GM19099 (cell line): Measurements from ENCODE around the gene MYPOP.

ENCODE experiments used
- POLR2A ChIP-seq: IDR thresholded peaks from 3 replicates; pipeline ENCODE4 v1.6.1; 2011; ENCODE audit warnings: low read depth; ENCODE audit not compliant: insufficient read length; ENCODE audit errors: extremely low read depth

MYPOP gene, protein sequence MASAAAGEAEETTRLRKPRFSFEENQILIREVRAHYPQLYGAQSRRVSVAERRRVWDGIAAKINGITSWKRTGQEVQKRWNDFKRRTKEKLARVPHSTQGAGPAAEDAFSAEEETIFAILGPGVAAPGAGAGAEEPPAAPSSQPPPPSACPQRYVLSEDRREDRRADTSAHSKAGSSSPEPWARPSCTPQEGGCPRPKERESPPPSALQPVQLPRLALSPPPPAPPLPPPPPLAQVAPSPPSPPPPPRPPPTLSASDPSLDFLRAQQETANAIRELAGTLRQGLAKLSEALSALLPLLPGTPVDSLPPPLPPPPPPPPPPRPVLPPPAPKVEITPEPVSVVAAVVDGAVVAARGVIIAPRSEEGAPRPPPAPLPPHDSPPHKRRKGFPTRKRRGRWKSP

DNA sequence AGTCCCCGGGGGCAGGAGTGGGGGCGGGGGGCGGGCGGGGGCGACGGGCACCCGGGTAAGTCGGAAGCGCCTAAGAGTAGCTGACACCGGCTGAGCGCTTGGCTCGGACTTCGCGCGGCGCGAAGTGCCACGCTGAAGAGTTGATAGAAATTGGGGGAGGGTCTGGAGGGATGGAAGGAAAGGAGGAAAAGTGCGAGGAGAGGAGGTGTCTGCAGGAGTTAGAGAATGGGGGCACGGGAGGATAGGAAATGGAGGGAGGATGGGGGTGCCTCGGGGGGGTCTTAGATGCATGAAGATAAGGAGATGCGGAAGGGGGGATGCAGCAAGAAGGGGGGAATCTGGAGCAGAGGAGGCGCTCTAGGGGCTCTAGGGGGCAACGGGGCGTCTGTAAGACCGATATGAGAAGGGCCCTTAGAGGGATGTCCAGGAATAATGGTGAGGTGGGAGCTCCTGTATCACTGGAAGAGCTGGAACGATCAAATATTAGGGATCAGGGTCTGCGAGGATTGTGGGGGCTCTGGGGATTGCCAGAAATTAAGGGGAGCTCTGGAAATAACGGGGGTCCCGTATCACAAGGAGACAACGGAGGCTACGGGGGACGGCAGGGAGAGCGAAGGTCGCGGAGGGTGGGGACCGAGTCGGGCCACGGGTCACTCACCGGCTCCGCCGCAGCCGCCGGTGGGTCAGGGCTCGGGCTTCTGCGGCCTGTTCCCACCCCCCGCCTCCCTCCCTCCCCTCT, at the start of gene MYPOP:
MYPOP (minus strand) TSS at position 702 of the 739 bp plus-strand sequence. CDS start 840 bp downstream, outside the sequence.
- TF ChIP-seq POLR2A = no peak

DNA sequence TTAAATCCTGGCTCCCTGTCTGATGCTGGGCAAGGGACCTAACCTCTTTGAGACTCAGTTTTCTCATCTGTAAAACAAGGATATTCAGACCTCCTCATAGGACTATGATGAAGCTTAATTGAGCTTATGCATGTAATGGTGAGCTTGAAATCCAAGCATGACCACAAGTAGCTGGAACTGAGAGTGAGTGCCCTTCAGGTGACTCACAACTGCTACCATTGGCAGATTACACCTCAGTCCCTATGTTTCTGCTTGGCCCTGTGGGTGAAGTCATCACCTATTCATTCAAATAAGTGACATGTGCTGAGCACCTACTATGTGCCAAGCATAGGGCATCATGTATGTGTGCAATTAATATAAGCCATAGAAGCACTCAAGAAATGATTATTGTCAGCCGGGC, 45.5 kb upstream of the MYPOP start:
- TF ChIP-seq POLR2A = no peak

DNA sequence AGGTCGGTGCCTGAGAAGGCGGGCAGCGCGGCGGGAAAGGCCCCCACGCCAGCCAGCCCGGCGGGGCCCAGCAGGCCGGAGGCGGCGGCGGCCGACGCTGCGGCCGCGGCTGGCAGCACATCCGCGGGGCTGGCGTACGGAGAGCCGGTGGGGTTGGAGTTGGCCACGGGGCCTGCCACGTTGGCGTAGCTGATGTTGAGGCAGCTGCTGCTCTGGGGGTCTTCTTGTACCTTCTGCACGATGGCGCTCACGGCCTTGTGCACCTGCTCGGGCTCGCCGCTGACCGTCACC, 38.0 kb upstream of the MYPOP start:
- no peak for TF ChIP-seq POLR2A

DNA sequence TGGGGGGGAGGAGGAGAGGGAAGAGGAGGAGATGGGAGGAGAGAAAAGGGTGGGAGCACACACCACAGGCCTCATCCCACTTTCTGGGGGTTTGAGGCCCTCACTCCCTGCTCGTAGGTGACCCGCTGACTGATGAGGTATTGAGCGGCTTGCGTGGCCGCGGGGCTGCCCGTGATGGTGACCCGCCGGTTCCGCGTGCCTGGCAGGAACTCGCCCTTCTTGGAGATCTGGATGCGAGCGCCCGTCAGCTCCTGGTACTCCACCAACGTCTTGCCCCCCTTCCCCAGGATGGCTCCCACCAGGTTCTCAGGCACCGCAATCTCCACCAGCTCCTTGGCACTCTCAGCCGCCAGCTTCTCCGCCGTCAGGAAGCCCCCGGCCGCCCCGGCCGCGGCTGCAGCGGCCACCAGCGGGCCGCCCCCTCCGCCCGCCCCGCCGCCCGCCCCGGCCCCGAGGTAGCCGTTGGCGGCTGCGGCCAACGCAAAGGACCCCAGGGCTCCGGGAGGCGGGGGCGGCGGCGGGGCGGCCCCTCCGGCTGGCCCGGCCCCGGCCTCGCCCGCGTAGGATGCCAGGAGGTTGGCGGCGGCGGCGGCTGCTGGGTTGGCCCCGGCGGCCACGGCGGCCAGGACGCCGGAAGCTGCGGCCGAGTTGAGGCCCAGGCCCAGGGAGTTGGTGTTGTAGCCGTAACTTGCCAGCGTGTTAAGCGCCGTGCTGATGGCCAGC, 37.5 kb upstream of the MYPOP start:
- TF ChIP-seq POLR2A = no peak

DNA sequence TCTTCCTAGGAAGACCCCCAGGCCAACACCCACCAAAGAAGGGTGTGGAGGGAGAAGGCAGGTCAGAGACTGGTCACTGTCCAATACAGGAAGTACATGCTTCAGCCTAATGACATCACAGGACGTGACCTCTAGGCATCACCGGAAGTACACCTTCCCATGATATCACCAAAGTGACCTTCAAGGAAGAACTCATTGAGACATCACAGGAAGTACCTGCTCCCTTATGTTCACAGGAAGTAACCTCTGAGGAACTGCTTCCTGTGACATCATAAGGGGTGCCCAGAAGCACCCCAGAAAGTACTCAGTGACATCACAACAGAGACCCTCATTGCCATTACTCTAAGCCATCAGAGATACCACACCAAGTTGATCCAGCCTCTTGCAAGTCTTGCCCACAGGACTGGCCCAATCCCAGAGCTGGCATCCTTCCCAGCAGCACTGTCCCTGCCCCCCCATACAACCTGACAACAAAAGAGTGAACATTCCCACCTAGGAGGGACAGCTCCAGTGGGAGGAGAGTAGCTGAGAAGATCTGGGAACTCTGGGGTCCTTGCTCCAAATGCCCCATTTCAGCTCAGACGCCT, 36.4 kb upstream of the MYPOP start:
- no peak for TF ChIP-seq POLR2A

DNA sequence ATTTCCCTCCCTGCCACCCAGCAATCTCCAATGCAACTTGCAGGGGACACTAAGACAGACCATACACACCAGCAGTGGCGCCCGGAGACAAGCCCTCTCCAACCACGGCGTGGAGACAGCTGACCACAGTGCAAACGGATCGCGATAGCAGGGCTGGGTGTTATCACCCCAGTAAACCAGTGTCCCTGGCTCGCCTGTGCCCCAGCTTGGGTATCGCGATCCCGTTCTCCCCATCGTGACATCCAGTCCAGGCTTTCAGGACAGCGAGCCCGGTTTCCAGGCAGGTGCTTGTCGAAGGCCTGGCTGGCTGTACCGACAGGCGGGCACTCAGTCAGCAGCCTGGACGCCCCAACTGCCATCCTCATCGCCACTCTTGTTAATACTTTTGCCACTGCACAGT, 32.9 kb upstream of the MYPOP start:
- TF ChIP-seq POLR2A = no peak

DNA sequence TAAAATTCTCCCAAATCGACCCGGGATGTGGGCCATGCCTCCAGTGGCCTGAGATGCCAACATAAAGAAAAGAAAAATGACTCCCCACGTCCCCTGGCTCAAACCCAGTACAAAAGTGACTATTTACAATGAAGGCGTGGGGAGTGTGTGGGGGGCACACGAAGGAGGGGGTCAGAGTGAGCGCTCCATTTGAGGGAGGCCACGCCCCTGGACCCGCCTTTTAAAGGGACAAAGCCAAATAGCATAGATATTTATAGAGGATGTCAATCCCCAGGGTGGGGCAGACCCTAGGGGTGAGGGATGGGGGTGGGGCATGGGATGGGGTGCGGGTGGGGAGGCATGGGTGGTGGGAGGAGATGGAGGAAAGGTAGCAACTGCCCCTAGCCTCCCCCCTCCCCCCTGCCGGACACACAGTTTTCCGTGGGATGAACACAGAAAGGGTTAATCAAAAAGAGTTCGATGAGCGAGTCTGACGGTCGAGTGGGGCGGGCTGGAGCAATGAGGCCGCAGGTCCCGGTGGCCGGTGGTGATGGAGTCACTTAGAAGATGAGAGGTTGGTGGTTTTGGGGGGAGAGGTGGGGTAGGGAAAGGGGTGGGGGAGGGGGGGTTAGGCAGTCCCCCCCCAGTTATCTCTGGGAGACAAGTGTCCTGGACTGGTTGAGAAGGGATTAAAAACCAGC, 32.3 kb upstream of the MYPOP start:
- TF ChIP-seq POLR2A = no peak

DNA sequence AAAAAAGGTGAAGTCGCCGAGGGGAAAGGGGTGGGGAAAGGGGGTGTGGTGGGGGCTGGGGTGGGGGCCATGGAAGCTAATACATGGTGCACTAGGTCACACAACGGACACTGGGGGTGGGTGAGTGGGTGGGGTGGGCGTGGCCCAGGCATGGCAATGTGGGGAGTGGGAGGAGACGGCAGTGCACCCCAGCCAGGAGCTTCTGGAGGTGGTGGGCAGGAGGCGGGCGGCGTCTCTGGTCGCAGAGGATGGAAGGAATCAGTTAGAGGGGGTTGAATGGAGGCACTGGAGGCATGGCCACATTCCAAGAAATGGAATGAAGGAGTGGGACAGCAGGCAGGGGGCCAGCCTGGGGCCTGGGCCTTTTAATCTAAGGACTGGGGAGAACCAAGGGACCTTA, 31.3 kb upstream of the MYPOP start:
- no peak for TF ChIP-seq POLR2A

DNA sequence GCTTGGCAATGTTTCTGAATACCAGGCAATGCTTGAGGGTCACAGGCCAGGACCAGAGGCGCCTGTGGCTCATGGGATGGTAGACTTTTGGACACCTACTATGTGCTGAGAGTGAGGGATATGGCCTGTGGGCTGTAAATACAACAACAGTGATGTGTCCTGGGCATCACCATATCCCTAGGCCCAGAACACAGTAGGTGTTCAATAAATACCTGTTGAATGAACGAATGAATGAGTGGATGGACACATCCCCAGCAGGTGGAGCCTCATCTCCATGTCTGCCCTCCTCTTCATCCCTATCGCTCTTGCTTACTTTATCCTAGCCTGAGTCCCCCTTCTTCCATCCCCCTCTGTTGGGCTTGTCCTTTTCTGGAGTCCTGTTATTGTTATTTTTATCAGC, 28.6 kb upstream of the MYPOP start:
- TF ChIP-seq POLR2A = no peak

DNA sequence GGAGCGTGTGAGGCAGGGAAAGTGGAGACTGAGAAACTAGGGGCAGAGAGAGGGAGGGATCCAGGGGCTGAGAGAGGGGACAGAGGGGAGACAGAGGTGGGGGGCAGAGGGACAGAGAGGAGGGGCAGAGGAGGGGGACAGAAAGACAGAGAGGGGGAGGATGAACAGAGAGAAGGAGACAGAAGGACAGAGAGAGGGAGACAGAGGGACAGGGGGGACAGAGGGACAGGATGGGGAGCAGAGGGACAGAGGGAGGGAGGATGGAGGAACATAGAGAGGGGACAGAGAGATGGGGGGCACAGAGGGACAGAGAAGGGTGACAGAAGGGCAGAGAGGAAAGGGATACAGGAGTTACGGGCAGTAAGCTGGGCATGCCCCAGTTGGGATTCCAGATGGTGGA, 26.8 kb upstream of the MYPOP start:
- no peak for TF ChIP-seq POLR2A

DNA sequence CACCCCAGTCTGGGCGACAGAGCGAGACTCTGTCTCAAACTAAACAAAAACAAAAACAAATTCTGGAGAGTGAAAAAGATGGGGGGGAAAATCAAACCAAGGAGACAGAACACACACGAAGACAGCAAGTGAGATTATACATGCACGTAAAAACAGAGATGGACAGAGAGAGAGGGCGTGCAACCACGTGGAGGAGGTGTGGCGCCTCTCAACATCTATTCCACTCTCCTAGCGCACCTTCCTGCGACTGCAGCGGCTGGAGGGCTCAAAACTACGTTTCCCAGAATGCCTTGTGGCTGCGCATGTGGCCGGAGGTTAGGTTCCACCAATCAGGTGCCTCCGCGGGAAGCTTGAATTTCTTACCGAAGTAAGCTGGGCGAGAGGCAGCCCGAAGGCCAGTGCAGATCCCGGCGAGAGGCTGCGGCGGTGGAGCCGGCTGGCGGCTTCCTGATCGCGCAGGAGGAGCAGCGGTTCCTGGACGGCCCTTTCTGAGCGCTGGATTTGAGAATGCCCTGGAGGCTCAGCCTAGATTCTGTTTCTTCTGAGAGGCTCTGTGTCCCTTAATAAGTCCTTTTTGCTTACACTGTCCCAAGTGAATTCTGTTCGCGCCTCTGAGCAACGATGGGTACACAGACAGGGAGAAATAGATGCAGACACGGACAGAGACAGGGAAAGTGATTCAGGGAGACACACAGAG, 25.3 kb upstream of the MYPOP start:
- TF ChIP-seq POLR2A = peak; percentile 83

DNA sequence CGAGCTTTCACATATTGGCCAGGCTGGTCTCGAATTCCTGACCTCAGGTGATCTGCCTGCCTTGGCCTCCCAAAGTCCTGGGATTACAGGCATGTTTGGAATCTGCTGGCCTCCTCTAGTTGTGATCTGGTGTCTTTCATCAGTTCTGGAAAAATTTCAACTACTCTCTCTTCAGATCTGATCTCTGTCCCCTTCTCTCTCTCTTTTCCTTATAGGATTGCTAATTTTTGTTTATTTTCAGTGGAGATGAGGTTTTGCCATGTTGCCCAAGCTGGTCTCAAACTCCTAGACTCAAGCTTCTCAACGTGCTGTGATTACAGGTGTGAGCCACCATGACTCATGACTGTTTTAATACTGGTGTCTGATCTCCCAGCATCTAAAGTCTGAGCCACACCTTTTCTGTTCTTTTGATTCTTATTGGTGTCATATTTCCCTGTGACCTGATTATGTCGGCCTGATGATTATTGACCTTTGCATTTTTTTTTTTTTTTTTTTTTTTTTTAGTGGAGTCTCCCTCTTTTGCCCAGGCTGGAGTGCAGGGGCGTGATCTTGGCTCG, 22.6 kb upstream of the MYPOP start:
- no peak for TF ChIP-seq POLR2A

DNA sequence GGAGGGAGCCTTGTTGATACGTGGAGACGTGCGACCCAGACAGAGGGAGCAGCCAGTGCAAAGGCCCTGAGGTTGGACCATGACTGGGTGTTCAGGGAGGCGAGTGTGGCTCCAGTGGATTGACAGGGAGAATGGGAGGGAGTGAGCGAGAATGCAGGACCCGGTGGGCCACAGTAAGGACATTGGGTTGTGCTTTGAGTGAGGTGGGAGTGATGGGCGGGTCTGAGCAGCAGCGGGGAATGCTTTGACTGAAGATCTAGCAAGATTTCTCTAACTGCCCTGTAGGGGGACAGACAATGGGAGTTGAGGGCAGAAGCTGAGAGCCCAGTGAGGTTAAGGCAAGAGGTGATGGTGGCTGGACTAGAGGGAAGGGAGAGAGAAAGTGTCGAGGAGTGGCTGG, 19.9 kb upstream of the MYPOP start:
- TF ChIP-seq POLR2A = no peak

DNA sequence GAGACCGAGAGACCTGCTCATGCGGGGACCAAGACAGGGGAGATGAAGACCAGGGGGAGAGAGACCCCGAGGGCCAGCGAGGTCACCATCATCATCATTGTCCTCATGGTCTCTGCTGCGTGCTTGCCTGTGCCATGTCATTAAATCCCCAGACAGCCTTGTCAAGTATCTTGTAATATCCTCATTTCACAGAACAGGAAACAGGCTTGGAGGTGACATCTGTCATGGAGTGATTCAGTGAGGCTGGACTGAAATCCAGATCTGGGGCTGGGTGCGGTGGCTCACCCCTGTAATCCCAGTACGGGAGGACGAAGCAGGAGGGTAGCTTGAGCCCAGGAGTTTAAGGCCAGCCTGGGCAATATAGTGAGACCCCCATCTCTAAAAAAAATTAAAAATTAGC, 18.0 kb upstream of the MYPOP start:
- TF ChIP-seq POLR2A = no peak
